ENCODE measurements around the gene NPB.

Gene NPB

GRCh38 chr17:81927152-81927652, 25.2 kb downstream of the NPB start:
- H3F3A ChIP-seq (ENCODE audit: control insufficient read depth, insufficient read depth), result 0 out of 2 replicates have a peak, but pooled peaks cover 2% of the 10 kb centered on the region
- TF ChIP-seq CTCF (IDR thresholded peaks at IDR 0.05; ENCODE audit: low read depth, low read length, poor library complexity, severe bottlenecking), result no peak
- no peak for TF ChIP-seq EZH2phosphoT487 (IDR thresholded peaks at IDR 0.05; ENCODE audit: borderline replicate concordance, low read length)
- peak overlapping the region; percentile 88 for H3K4me2 ChIP-seq (ENCODE audit: low read length)
- peak overlapping the region; percentile 61 for H3K27ac ChIP-seq (ENCODE audit: low read depth, low read length)
- peak overlapping the region; percentile 98 for H3K4me3 ChIP-seq (ENCODE audit: low read length)
- peaks cover 14% of the 10 kb centered on the region for H4K20me1 ChIP-seq (ENCODE audit: control insufficient read depth, insufficient read depth, low read depth, low read length)
- H3K9me3 ChIP-seq (ENCODE audit: control insufficient read depth, insufficient read depth, low read length), result no peaks in the 10 kb centered on the region
- peaks cover 40% of the 10 kb centered on the region for H3K4me1 ChIP-seq (ENCODE audit: control insufficient read depth, low read length)
- H3K79me2 ChIP-seq (ENCODE audit: control insufficient read depth, low read length), result peaks cover 47% of the 10 kb centered on the region
- H3K27me3 ChIP-seq (ENCODE audit: control insufficient read depth, low read length), result peaks cover 4% of the 10 kb centered on the region; the same call in 1 of the 2 replicates
- no peaks in the 10 kb centered on the region; the same call in 1 of the 2 replicates for H3K36me3 ChIP-seq (ENCODE audit: control insufficient read depth, low read length)
- H3K9me2 ChIP-seq (replicated peaks; ENCODE audit: control insufficient read depth, low read length), result no peaks in the 10 kb centered on the region

- Histone ChIP-seq H3K27me3 (ENCODE audit: control insufficient read depth, low read length) (peaks cover 4% of the 10 kb centered on the region; the same call in 1 of the 2 replicates), H3F3A (ENCODE audit: control insufficient read depth, insufficient read depth) (0 out of 2 replicates have a peak, but pooled peaks cover 2% of the 10 kb centered on the region), H4K20me1 (ENCODE audit: control insufficient read depth, insufficient read depth, low read depth, low read length) (peaks cover 14% of the 10 kb centered on the region), H3K9me2 (replicated peaks; ENCODE audit: control insufficient read depth, low read length) (no peaks in the 10 kb centered on the region), H3K36me3 (ENCODE audit: control insufficient read depth, low read length) (no peaks in the 10 kb centered on the region; the same call in 1 of the 2 replicates), H3K79me2 (ENCODE audit: control insufficient read depth, low read length) (peaks cover 42% of the 10 kb centered on the region), H3K9me3 (ENCODE audit: control insufficient read depth, insufficient read depth, low read length) (no peaks in the 10 kb centered on the region), H3K4me1 (ENCODE audit: control insufficient read depth, low read length) (peaks cover 40% of the 10 kb centered on the region), H3K27ac (ENCODE audit: low read depth, low read length) (peak within 1 kb of the TSS; percentile 61), H3K4me3 (ENCODE audit: low read length) (peak within 1 kb of the TSS; percentile 98), H3K4me2 (ENCODE audit: low read length) (peak within 1 kb of the TSS; percentile 88)
- TF ChIP-seq CTCF (IDR thresholded peaks at IDR 0.05; ENCODE audit: low read depth, low read length, poor library complexity, severe bottlenecking), result peak; percentile 76
- no peak for TF ChIP-seq EZH2phosphoT487 (IDR thresholded peaks at IDR 0.05; ENCODE audit: borderline replicate concordance, low read length)
Measured at GRCh38 chr17:81927653-81928543, 25.9 kb downstream of the NPB start, which contains the start of gene MAFG. MAFG (minus strand) TSS chr17:81927735; CDS start chr17:81923185, 4,550 bp downstream.

GRCh38 chr17:81928544-81929252, 26.7 kb downstream of the NPB start:
- H4K20me1 ChIP-seq (ENCODE audit: control insufficient read depth, insufficient read depth, low read depth, low read length), result peaks cover 14% of the 10 kb centered on the region
- TF ChIP-seq EZH2phosphoT487 (IDR thresholded peaks at IDR 0.05; ENCODE audit: borderline replicate concordance, low read length), result no peak
- TF ChIP-seq CTCF (IDR thresholded peaks at IDR 0.05; ENCODE audit: low read depth, low read length, poor library complexity, severe bottlenecking), result no peak

More at GRCh38 chr17:81928544-81929252, 26.7 kb downstream of the NPB start:
- Histone ChIP-seq H3K9me2 (replicated peaks; ENCODE audit: control insufficient read depth, low read length) (no peaks in the 10 kb centered on the region), H3K4me2 (ENCODE audit: low read length) (peak overlapping the region; percentile 86), H3K9me3 (ENCODE audit: control insufficient read depth, insufficient read depth, low read length) (no peaks in the 10 kb centered on the region), H3K27ac (ENCODE audit: low read depth, low read length) (no peak overlapping the region), H3K79me2 (ENCODE audit: control insufficient read depth, low read length) (peaks cover 35% of the 10 kb centered on the region), H3K27me3 (ENCODE audit: control insufficient read depth, low read length) (peaks cover 4% of the 10 kb centered on the region; the same call in 1 of the 2 replicates), H3F3A (ENCODE audit: control insufficient read depth, insufficient read depth) (0 out of 2 replicates have a peak, but pooled peaks cover 2% of the 10 kb centered on the region), H3K4me1 (ENCODE audit: control insufficient read depth, low read length) (peaks cover 37% of the 10 kb centered on the region), H3K4me3 (ENCODE audit: low read length) (peak overlapping the region; percentile 75), H3K36me3 (ENCODE audit: control insufficient read depth, low read length) (peaks cover 8% of the 10 kb centered on the region)

All from DOHH2 (cell line).